Measurements from ENCODE around the gene NSL1.
A peak's percentile ranks its signal among the peaks of the same experiment; 100 is the strongest.

NSL1 gene

DNA sequence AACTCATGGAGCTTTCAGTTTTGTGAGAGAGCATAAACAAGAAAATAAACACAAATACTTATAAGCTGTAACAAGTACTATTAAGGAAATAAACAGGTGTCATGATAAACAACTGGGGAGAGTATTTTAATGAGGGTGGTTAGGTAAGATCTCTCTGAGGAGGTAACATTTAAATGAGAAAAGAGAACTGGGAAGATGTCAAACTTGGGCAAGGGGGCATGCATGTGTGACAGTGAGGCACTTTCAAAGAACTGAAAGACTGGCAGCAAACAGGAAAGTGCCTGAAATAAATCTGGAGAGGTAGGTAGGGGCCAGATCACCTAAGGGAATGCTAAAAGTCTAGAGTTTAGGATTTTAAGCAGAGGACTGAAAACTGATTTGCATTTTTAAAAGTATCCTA, 37.8 kb downstream of the NSL1 start:
- TF ChIP-seq, protein P1, sequence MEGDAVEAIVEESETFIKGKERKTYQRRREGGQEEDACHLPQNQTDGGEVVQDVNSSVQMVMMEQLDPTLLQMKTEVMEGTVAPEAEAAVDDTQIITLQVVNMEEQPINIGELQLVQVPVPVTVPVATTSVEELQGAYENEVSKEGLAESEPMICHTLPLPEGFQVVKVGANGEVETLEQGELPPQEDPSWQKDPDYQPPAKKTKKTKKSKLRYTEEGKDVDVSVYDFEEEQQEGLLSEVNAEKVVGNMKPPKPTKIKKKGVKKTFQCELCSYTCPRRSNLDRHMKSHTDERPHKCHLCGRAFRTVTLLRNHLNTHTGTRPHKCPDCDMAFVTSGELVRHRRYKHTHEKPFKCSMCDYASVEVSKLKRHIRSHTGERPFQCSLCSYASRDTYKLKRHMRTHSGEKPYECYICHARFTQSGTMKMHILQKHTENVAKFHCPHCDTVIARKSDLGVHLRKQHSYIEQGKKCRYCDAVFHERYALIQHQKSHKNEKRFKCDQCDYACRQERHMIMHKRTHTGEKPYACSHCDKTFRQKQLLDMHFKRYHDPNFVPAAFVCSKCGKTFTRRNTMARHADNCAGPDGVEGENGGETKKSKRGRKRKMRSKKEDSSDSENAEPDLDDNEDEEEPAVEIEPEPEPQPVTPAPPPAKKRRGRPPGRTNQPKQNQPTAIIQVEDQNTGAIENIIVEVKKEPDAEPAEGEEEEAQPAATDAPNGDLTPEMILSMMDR (IDR thresholded peaks at IDR 0.05): no peak
- no peak for TF ChIP-seq ZFX (IDR thresholded peaks at IDR 0.05; ENCODE audit: borderline replicate concordance)
- no peak overlapping the region for H3K27ac ChIP-seq

DNA sequence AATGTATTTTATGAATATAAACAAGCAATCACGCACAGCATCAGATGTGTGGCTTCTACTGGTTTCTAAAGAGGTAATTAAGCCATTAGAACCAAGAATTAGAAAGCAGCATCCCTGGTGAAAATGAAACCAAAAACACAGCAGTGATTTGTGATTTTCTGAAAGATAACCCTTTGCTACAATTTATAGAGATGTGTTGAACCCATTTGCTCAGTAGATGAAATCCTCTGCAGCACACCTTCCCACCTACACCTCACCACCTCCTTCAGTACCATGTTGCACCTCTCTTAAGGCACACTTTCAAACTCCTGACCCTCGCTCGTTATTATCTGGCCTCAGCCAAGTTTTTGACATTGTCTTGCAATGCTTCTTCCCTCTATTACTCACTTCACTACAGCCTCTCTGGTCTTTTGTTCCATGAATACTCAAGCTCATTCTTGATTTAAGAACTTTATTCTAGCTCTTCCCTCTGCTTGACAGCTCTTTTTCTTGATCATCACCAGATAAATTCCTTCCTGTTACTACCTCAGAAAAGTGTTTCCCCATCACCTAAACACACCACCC, 38.6 kb downstream of the NSL1 start:
- H3K27ac ChIP-seq: no peak overlapping the region
- TF ChIP-seq, protein P1 (IDR thresholded peaks at IDR 0.05): no peak
- TF ChIP-seq ZFX (IDR thresholded peaks at IDR 0.05; ENCODE audit: borderline replicate concordance): no peak

DNA sequence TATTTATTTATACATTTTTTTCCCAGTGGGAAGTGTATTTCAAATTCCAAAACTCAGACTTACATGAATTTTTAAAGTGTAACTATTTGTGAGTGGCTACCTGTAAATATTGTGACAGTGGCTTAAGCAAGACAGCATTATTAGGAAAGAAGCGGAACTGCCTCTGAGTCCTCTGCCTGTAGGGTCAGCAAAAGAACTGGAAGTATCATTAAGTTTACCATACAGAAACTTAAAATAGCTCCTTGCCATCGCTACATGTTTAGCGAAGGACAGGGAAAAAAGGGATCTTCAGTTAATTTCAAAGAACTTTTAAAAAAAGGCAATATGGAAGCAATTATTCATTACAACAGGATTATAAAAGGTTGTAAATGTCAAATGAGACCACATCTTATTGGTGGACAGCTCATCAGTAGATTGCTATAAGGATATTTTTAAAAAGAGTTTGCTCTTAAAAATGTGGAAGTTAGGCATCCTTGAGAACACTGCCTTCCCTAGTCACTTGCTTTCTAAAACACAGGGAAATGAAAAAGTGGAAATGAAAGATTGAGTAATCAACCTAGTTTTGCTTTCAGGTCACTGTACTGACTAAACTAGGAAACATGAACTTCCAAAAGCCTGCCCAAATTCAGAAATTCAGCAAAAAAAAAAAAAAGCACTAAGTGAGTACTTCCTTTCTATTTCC, 39.2 kb downstream of the NSL1 start:
- H3K27ac ChIP-seq: no peak overlapping the region
- TF ChIP-seq, protein P1 (IDR thresholded peaks at IDR 0.05): no peak
- TF ChIP-seq ZFX (IDR thresholded peaks at IDR 0.05; ENCODE audit: borderline replicate concordance): no peak

DNA sequence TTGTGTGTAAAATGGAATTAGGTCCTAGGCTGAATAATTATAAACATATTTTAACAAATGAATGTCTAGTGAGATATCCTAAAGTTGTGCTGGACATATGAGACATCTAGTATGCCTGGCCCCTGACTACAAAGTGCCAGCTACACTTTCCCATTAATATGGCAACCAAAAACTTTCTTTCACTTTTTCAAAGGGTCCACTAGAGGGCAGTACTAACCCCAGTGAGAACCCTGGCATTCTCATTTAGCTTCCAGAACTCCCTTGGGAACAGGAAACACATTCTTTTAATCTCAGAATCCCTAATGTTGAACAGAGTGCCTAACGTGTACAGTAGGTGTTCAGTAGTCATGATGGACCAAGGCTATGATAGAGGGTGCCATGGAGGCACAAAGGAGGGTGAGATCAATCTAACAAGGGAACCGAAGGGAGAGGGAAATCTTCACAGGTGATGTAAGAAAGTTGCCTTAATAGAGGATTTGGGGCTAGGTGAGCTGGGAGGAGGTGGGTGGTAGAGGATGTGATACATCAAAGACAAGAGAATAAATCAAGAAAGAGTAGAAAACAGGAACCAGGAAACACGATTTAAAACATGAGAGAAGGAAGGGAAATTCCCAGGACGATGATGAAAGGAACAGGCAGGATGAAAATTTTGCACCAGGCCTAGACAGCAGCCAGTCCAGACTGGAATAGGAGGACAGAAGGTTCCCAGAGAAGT, 41.6 kb downstream of the NSL1 start:
- peak overlapping the region; percentile 19 for H3K27ac ChIP-seq

DNA sequence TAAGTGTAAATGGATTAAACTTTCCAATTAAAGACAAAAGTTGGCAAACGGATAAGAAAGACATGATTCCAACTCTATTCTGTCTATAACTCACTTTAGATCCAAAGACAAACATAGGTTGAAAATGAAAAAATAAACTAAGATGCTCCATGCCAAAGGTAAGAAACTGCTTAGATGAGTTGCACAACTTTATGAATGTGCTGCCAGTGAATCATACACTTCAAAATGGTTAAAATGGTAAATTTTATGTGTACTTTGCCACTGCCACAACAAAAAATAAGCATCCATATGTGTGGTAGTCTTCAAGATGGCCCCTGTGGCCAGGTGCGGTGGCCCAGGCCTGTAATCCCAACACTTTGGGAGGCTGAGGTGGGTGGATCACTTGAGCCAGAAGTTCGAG, 45.0 kb downstream of the NSL1 start:
- no peak for TF ChIP-seq ZFX (IDR thresholded peaks at IDR 0.05; ENCODE audit: borderline replicate concordance)
- TF ChIP-seq, protein P1 (IDR thresholded peaks at IDR 0.05): no peak
- no peak overlapping the region for H3K27ac ChIP-seq

More for the DNA sequence above, 41.6 kb downstream of the NSL1 start:
- TF ChIP-seq ZFX (IDR thresholded peaks at IDR 0.05; ENCODE audit: borderline replicate concordance): no peak
- TF ChIP-seq, protein P1 (IDR thresholded peaks at IDR 0.05): peak; percentile 99

DNA sequence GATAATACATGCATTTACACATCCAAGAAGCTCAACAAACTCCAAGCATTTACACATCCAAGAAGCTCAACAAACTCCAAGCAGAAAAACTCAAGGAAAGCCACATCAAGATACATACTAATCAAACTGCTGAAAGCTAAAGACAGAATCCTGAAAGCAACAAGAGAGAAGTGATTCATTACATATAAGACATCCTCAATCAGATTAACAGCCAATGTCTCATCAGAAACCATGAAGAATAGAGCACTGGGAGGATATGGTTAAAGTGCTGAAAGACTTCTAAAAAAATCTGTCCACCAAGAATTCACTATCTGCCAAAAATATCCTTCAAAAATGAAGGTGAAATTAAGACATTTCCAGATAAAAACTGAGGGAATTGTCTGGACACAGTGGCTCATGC, 46.3 kb downstream of the NSL1 start:
- H3K27ac ChIP-seq: no peak overlapping the region
- TF ChIP-seq, protein P1 (IDR thresholded peaks at IDR 0.05): no peak
- no peak for TF ChIP-seq ZFX (IDR thresholded peaks at IDR 0.05; ENCODE audit: borderline replicate concordance)

All from 22Rv1 (cell line).